ENCODE measurements around the gene PID1. TPM values are rescaled to one million over a fixed set of nuclear protein-coding genes. Genes with fewer than 3 reads are reported as not detected.

PID1 gene
- total RNA-seq, 1 donor from 2014 or later, result not detected

DNA sequence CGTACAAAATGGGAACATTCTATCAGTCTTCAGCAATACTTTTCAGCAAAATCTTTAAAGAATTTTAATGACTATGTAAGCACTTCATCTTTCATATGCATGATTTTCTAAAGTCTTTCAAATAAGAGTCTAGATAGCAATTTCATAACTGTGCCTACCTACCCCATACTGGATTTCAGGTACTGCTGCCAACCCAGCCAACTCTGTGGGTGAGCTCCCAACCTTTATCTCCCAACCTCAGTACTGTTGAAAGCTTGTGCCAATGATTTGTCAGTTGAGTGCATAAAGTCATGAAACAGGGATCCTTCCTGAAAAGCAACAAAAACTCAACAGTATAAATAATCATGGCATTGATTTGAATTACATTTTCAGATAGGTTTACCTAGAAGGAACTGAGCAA lies 296.9 kb downstream of the PID1 start:
- H3K9me3 Mint-ChIP-seq, result peaks cover 6% of the 10 kb centered on the region
- no peaks in the 10 kb centered on the region for H3K27me3 Mint-ChIP-seq (ENCODE audit: insufficient read depth)
- no peak overlapping the region for H3K4me3 Mint-ChIP-seq
- intact Hi-C loops (cut with micrococcal nuclease), result no loop called here
- DNase-seq (ENCODE audit: low spot score), result no peak
- no peaks in the 10 kb centered on the region for H3K36me3 Mint-ChIP-seq (ENCODE audit: low read depth)
- no peaks in the 10 kb centered on the region for H3K4me1 Mint-ChIP-seq (ENCODE audit: low read depth)
- H3K27ac Mint-ChIP-seq, result no peak overlapping the region
